OCI-LY1 (cell line): ENCODE data around the gene IKZF2.

Source experiments
- H2AFZ ChIP-seq: fragments of 200-600 bp; sonication (generic), shearing (Covaris generic); 2 replicates; pipeline ENCODE4 v1.6.0; 2014; ENCODE audit warnings: antibody characterized with exemption, mild to moderate bottlenecking, low read length
- H3F3A ChIP-seq: fragments of 200-600 bp; sonication (generic), shearing (Covaris generic); 2 replicates; pipeline ENCODE4 v1.6.0; 2014; ENCODE audit warnings: mild to moderate bottlenecking, antibody characterized with exemption, low read length, moderate library complexity; ENCODE audit not compliant: insufficient read depth
- H3K27ac ChIP-seq: fragments of 200-600 bp; sonication (generic); 2 replicates; pipeline ENCODE4 v1.5.1; 2014; ENCODE audit warnings: low read length, mixed run types, mild to moderate bottlenecking, low read depth; ENCODE audit not compliant: poor library complexity, severe bottlenecking
- H3K27me3 ChIP-seq: fragments of 200-600 bp; sonication (generic); 2 replicates; pipeline ENCODE4 v1.6.0; 2014; ENCODE audit warnings: antibody characterized with exemption, mild to moderate bottlenecking, low read length, moderate library complexity; ENCODE audit not compliant: insufficient read depth
- H3K36me3 ChIP-seq: fragments of 200-600 bp; sonication (generic); 2 replicates; pipeline ENCODE4 v1.6.1; 2014; ENCODE audit warnings: mild to moderate bottlenecking, antibody characterized with exemption, low read length, moderate library complexity, mixed read lengths; ENCODE audit not compliant: insufficient read depth
- H3K4me1 ChIP-seq: fragments of 200-600 bp; sonication (generic); 2 replicates; pipeline ENCODE4 v1.5.1; 2014; ENCODE audit warnings: mild to moderate bottlenecking, low read length, moderate library complexity; ENCODE audit not compliant: insufficient read depth, severe bottlenecking
- H3K4me2 ChIP-seq: fragments of 200-600 bp; sonication (generic), shearing (Covaris generic); 2 replicates; pipeline ENCODE4 v1.6.1; 2014; ENCODE audit warnings: low read length
- H3K4me3 ChIP-seq: fragments of 200-600 bp; sonication (generic); 2 replicates; pipeline ENCODE4 v1.5.1; 2014; ENCODE audit warnings: low read length, low read depth, mild to moderate bottlenecking, mixed read lengths; ENCODE audit not compliant: poor library complexity, severe bottlenecking
- H3K79me2 ChIP-seq: fragments of 200-600 bp; shearing (Covaris generic); 2 replicates; pipeline ENCODE4 v1.6.1; 2016; ENCODE audit warnings: mixed run types, low read length, mixed read lengths; ENCODE audit not compliant: insufficient read depth
- H3K9ac ChIP-seq: fragments of 200-600 bp; sonication (generic), shearing (Covaris generic); 2 replicates; pipeline ENCODE4 v1.6.1; 2014; ENCODE audit warnings: mild to moderate bottlenecking, low read length, mixed read lengths
- H3K9me2 ChIP-seq: fragments of 200-600 bp; sonication (generic), shearing (Covaris generic); 2 replicates; pipeline ENCODE4 v1.6.1; 2014; ENCODE audit warnings: low read depth, mild to moderate bottlenecking, low read length, mixed read lengths
- H3K9me3 ChIP-seq: fragments of 200-600 bp; shearing (Covaris generic); 2 replicates; pipeline ENCODE4 v1.6.1; 2014; ENCODE audit warnings: low read length, mixed read lengths
- H4K20me1 ChIP-seq: fragments of 200-600 bp; sonication (generic), shearing (Covaris generic); 2 replicates; pipeline ENCODE4 v1.6.0; 2016; ENCODE audit warnings: mild to moderate bottlenecking, low read length; ENCODE audit not compliant: insufficient read depth
- EZH2 ChIP-seq: fragments of 200-600 bp; sonication (generic), shearing (Covaris generic); IDR thresholded peaks from 2 replicates; pipeline ENCODE4 v1.8.0; 2017; ENCODE audit warnings: borderline replicate concordance, mixed run types, mild to moderate bottlenecking, antibody characterized with exemption, low read length, moderate library complexity, mixed read lengths
- TF ChIP-seq, protein P1 (sequence below): fragments of 200-600 bp; sonication (generic), shearing (Covaris generic); IDR thresholded peaks from 2 replicates; pipeline ENCODE4 v1.5.1; 2017; ENCODE audit warnings: mild to moderate bottlenecking, antibody characterized with exemption, low read length, moderate library complexity, mixed read lengths

Gene IKZF2

DNA sequence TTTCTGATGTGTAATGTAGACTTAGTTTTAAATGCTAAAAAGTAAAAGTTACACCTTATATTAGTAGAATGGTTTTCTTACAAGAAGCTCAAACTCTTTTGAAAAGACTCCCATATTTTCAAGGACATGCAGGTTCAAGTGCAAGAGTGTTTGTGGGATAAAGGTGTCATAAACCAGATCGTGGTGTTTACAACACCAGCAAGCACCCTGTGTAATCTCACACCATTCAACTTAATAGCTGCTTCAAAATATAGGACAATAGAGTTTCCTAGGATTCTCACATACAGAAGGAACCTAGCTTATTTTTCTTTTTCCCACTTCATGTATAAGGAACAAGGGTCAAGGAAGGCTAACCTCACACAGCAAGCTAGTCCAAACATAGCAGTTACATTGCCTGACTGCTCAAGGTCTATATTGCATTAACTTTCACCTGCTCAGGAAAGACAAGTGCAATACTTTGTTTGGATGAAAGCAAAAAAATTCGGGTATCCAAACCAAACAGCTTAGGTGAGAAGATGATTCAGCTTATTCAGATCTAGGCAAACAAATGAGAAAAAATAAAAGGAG, 172.3 kb downstream of the IKZF2 start:
- H3K4me1 ChIP-seq, result no peaks in the 10 kb centered on the region
- no peaks in the 10 kb centered on the region for H3K9me3 ChIP-seq
- no peaks in the 10 kb centered on the region for H4K20me1 ChIP-seq
- H3K27ac ChIP-seq, result no peak overlapping the region
- H3K4me2 ChIP-seq, result no peak overlapping the region
- H3K36me3 ChIP-seq, result peaks cover 73% of the 10 kb centered on the region
- no peaks in the 10 kb centered on the region for H3K79me2 ChIP-seq
- H2AFZ ChIP-seq, result no peak overlapping the region
- H3K27me3 ChIP-seq, result no peaks in the 10 kb centered on the region
- no peaks in the 10 kb centered on the region for H3F3A ChIP-seq
- H3K4me3 ChIP-seq, result no peak overlapping the region
- no peaks in the 10 kb centered on the region for H3K9me2 ChIP-seq
- TF ChIP-seq, protein P1, sequence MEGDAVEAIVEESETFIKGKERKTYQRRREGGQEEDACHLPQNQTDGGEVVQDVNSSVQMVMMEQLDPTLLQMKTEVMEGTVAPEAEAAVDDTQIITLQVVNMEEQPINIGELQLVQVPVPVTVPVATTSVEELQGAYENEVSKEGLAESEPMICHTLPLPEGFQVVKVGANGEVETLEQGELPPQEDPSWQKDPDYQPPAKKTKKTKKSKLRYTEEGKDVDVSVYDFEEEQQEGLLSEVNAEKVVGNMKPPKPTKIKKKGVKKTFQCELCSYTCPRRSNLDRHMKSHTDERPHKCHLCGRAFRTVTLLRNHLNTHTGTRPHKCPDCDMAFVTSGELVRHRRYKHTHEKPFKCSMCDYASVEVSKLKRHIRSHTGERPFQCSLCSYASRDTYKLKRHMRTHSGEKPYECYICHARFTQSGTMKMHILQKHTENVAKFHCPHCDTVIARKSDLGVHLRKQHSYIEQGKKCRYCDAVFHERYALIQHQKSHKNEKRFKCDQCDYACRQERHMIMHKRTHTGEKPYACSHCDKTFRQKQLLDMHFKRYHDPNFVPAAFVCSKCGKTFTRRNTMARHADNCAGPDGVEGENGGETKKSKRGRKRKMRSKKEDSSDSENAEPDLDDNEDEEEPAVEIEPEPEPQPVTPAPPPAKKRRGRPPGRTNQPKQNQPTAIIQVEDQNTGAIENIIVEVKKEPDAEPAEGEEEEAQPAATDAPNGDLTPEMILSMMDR, result no peak
- no peak for TF ChIP-seq EZH2
- H3K9ac ChIP-seq, result no peak overlapping the region

DNA sequence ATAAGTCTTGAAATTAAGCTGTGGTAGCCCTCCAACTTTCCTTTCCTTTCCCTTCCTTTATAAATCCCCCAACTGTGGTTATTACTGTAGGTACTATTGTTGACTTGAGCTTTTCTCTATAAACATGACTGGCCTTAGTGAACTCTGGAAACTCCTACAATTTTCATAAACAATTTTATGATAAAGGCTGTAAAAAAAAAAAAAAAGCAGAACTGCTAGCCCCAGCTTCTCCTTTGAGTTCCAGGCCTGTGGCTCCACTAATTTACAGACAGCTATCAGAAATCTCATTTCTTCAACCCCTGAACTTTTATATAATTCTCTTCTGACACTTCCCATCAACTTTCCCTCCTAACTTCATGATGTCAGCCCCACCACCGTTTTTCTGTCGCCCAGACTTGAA, 174.3 kb downstream of the IKZF2 start:
- H3K9ac ChIP-seq, result no peak overlapping the region
- no peaks in the 10 kb centered on the region for H3K9me3 ChIP-seq
- no peak overlapping the region for H3K4me3 ChIP-seq
- no peak overlapping the region for H2AFZ ChIP-seq
- no peaks in the 10 kb centered on the region for H3K79me2 ChIP-seq
- no peaks in the 10 kb centered on the region for H3K27me3 ChIP-seq
- no peak overlapping the region for H3K27ac ChIP-seq
- H3F3A ChIP-seq, result no peaks in the 10 kb centered on the region
- TF ChIP-seq, protein P1, result no peak
- no peak for TF ChIP-seq EZH2
- H3K9me2 ChIP-seq, result no peaks in the 10 kb centered on the region
- no peak overlapping the region for H3K4me2 ChIP-seq
- H3K36me3 ChIP-seq, result peaks cover 79% of the 10 kb centered on the region
- H3K4me1 ChIP-seq, result no peaks in the 10 kb centered on the region
- no peaks in the 10 kb centered on the region for H4K20me1 ChIP-seq

DNA sequence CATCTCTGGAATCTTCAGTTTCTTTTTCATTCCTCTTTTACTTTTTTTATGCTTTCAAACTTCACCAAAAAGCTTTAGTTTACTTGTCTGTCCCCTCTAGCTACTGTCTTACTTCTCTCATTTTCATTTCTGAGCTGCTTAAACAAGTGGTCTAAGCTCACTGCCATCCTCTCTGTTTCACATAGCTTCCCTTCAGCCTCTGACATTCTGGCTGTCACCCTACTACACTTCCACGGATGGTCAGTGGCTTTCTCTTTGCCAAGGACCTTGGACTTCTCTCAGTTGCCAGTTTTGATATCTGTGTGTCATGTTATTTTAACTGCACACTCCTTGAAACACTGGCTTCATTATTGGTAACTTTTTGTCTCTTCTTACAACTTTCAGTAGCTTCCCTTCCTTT, 176.1 kb downstream of the IKZF2 start:
- no peaks in the 10 kb centered on the region for H3K4me1 ChIP-seq
- no peak overlapping the region for H3K4me2 ChIP-seq
- no peaks in the 10 kb centered on the region for H4K20me1 ChIP-seq
- TF ChIP-seq EZH2, result no peak
- TF ChIP-seq, protein P1, result no peak
- no peaks in the 10 kb centered on the region for H3K9me3 ChIP-seq
- no peak overlapping the region for H2AFZ ChIP-seq
- H3K4me3 ChIP-seq, result no peak overlapping the region
- H3K27me3 ChIP-seq, result no peaks in the 10 kb centered on the region
- H3K9ac ChIP-seq, result no peak overlapping the region
- H3K27ac ChIP-seq, result no peak overlapping the region
- peaks cover 88% of the 10 kb centered on the region for H3K36me3 ChIP-seq
- H3K79me2 ChIP-seq, result no peaks in the 10 kb centered on the region
- no peaks in the 10 kb centered on the region for H3F3A ChIP-seq
- H3K9me2 ChIP-seq, result no peaks in the 10 kb centered on the region
